ENCODE measurements around the gene PTMS. TPM values are rescaled to one million over a fixed set of nuclear protein-coding genes. Genes with fewer than 3 reads are reported as not detected.

Gene PTMS
- total and polyA plus RNA-seq, 9 of the 15 experiments (the other 6 are each of a cell fraction or from before 2014, with no cell fraction given): 5.1 to 287 (median 78.5) TPM

GRCh38 chr12:6766651-6767349, 637 bp downstream of the PTMS start (continued):
- no peak for TF ChIP-seq CEBPZ (IDR thresholded peaks at IDR 0.05; ENCODE audit: borderline replicate concordance, low read depth, low read length)
- no peak for TF ChIP-seq HIVEP1 (CRISPR knock-in tag; IDR thresholded peaks at IDR 0.05)
- no peak for TF ChIP-seq ZNF655 (CRISPR knock-in tag; IDR thresholded peaks at IDR 0.05)
- peak; percentile 44 for TF ChIP-seq SMAD4 (CRISPR knock-in tag; conservative IDR thresholded peaks at IDR 0.05)
- TF ChIP-seq DLX4 (CRISPR knock-in tag; IDR thresholded peaks at IDR 0.05): no peak
- no peak for TF ChIP-seq TEAD1 (CRISPR knock-in tag; IDR thresholded peaks at IDR 0.05)
- TF ChIP-seq MYBL2 (IDR thresholded peaks at IDR 0.05; ENCODE audit: low read depth): no peak
- no peak for TF ChIP-seq MYBL2 (CRISPR knock-in tag; IDR thresholded peaks at IDR 0.05; ENCODE audit: borderline replicate concordance)
- TF ChIP-seq SNAPC5 (CRISPR knock-in tag; IDR thresholded peaks at IDR 0.05): no peak
- TF ChIP-seq UBTF (IDR thresholded peaks at IDR 0.05; ENCODE audit: borderline replicate concordance in 1 of 2, low read depth in 2 of 2, low read length in 2 of 2): peak; percentile 9 to 91; a peak in 2 of 4 replicates
- no peak for TF ChIP-seq KDM5B (IDR thresholded peaks at IDR 0.05; ENCODE audit: insufficient replicate concordance, low read depth, low read length)
- TF ChIP-seq TCF3 (CRISPR knock-in tag; IDR thresholded peaks at IDR 0.05): no peak
- TF ChIP-seq ZNF212 (CRISPR knock-in tag; IDR thresholded peaks at IDR 0.05): no peak
- no peak for TF ChIP-seq SOX6 (IDR thresholded peaks at IDR 0.05)
- no peak for TF ChIP-seq TEAD2 (tag; IDR thresholded peaks at IDR 0.05)
- no peak for TF ChIP-seq MAFF (IDR thresholded peaks at IDR 0.05; ENCODE audit: low read length)

Measured in K562 (cell line).